NCI-H146 (cell line): ENCODE data around the gene INTU.

Experiments used
- DNase-seq: peaks from one replicate; lab custom pipeline; 2025; lab: John Stamatoyannopoulos, UW

Gene INTU

GRCh38 chr4:127748957-127749356 is 116.2 kb downstream of the INTU start:
- DNase-seq = no peak

GRCh38 chr4:127756906-127757305 is 124.1 kb downstream of the INTU start:
- no peak for DNase-seq

GRCh38 chr4:127759228-127759820 is 126.6 kb downstream of the INTU start:
- DNase-seq = no peak

- no peak for DNase-seq
Measured at GRCh38 chr4:127759893-127760292, 127.1 kb downstream of the INTU start.

GRCh38 chr4:127771535-127772275 is 138.9 kb downstream of the INTU start:
- no peak for DNase-seq

GRCh38 chr4:127772769-127773671 is 140.3 kb downstream of the INTU start:
- no peak for DNase-seq

GRCh38 chr4:127775843-127776242 is 143.1 kb downstream of the INTU start:
- DNase-seq = no peak
